Activated CD4-positive, alpha-beta T cell treated with anti-CD3 and anti-CD28 coated beads for 1 hour (primary cell): ENCODE results near the gene SDR39U1.

Source experiments
- DNase-seq: peaks from one replicate; pipeline ENCODE4 v3.0.0-alpha.2; 2020

Gene SDR39U1

GRCh38 chr14:24408764-24409163 is 33.8 kb downstream of the SDR39U1 start:
- no peak for DNase-seq

GRCh38 chr14:24407608-24408325 is 34.8 kb downstream of the SDR39U1 start:
- DNase-seq: no peak

- no peak for DNase-seq
These were observed 36.2 kb downstream of the SDR39U1 start for GRCh38 chr14:24406416-24406815.

GRCh38 chr14:24404814-24405213 is 37.8 kb downstream of the SDR39U1 start:
- DNase-seq: no peak

GRCh38 chr14:24403294-24403998 is 39.1 kb downstream of the SDR39U1 start:
- DNase-seq: no peak

GRCh38 chr14:24401810-24402702 is 40.5 kb downstream of the SDR39U1 start:
- no peak for DNase-seq

GRCh38 chr14:24399999-24400718 is 42.4 kb downstream of the SDR39U1 start:
- DNase-seq: no peak

GRCh38 chr14:24399447-24399822 is 43.1 kb downstream of the SDR39U1 start:
- DNase-seq: no peak

GRCh38 chr14:24398653-24399446 is 43.7 kb downstream of the SDR39U1 start, which contains the start of gene NYNRIN:
TSS of gene NYNRIN (plus strand) at chr14:24399003. CDS start at chr14:24399247, 244 bp downstream.
- DNase-seq: no peak

- DNase-seq: no peak
These were observed 44.3 kb downstream of the SDR39U1 start for GRCh38 chr14:24398293-24398652.

- DNase-seq: no peak
These were observed 44.8 kb downstream of the SDR39U1 start for GRCh38 chr14:24397639-24398292.

GRCh38 chr14:24395609-24396582 is 46.7 kb downstream of the SDR39U1 start:
- no peak for DNase-seq

GRCh38 chr14:24394275-24394674 is 48.3 kb downstream of the SDR39U1 start:
- DNase-seq: no peak

GRCh38 chr14:24392325-24393091 is 50.1 kb downstream of the SDR39U1 start:
- no peak for DNase-seq

GRCh38 chr14:24390701-24391468 is 51.7 kb downstream of the SDR39U1 start:
- no peak for DNase-seq
